PFSK-1 (cell line): ENCODE measurements around the gene CDK19.

ENCODE experiments used
- FOXP2 ChIP-seq: optimal IDR thresholded peaks from 2 replicates; pipeline ENCODE3; 2011; ENCODE audit warnings: borderline replicate concordance, control low read depth, inconsistent platforms; ENCODE audit not compliant: insufficient read depth; ENCODE audit errors: extremely low read length, extremely low read depth
- POLR2AphosphoS5 ChIP-seq: IDR thresholded peaks from 2 replicates; pipeline ENCODE4 v1.6.1; 2012; ENCODE audit warnings: low read depth, mild to moderate bottlenecking, control low read depth, low read length, moderate library complexity
- SIN3A ChIP-seq: IDR thresholded peaks from 2 replicates; pipeline ENCODE4 v1.6.1; 2012; ENCODE audit warnings: mild to moderate bottlenecking, low read length, moderate library complexity, borderline replicate concordance; ENCODE audit not compliant: insufficient read depth
- TAF1 ChIP-seq: IDR thresholded peaks from 2 replicates; pipeline ENCODE4 v1.6.1; 2012; ENCODE audit warnings: low read length, control low read depth, borderline replicate concordance; ENCODE audit not compliant: insufficient read depth
- TF ChIP-seq, protein P1 (sequence below), 2 experiments: IDR thresholded peaks; 2 replicates each; pipeline versions ENCODE4 v1.6.1 to v1.8.0; 2011 to 2012; ENCODE audit warnings: low read depth in 2 of 2, low read length in 2 of 2, control low read depth in 1 of 2, inconsistent platforms in 1 of 2, mild to moderate bottlenecking in 1 of 2, moderate library complexity in 1 of 2; ENCODE audit not compliant: insufficient read depth in 1 of 2

DNA sequence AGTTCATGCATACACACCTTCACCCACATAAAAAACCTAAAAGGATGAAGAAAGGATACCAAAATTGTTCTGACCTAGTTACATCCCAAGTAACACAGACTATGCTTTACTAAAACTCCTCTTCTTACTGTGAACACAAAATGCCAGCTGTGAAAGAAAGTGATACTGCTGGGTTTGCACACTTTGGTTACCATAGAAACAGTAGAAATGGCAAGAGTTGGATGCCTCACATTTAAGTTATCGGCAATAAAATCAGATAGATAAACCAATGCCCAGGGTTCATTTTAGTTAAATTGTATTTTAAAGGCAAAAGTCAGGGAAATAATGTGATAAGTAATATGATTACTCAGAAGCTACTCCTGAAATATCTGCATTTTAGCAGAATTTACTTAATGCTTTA is 161.9 kb downstream of the CDK19 start:
- TF ChIP-seq, protein P1, sequence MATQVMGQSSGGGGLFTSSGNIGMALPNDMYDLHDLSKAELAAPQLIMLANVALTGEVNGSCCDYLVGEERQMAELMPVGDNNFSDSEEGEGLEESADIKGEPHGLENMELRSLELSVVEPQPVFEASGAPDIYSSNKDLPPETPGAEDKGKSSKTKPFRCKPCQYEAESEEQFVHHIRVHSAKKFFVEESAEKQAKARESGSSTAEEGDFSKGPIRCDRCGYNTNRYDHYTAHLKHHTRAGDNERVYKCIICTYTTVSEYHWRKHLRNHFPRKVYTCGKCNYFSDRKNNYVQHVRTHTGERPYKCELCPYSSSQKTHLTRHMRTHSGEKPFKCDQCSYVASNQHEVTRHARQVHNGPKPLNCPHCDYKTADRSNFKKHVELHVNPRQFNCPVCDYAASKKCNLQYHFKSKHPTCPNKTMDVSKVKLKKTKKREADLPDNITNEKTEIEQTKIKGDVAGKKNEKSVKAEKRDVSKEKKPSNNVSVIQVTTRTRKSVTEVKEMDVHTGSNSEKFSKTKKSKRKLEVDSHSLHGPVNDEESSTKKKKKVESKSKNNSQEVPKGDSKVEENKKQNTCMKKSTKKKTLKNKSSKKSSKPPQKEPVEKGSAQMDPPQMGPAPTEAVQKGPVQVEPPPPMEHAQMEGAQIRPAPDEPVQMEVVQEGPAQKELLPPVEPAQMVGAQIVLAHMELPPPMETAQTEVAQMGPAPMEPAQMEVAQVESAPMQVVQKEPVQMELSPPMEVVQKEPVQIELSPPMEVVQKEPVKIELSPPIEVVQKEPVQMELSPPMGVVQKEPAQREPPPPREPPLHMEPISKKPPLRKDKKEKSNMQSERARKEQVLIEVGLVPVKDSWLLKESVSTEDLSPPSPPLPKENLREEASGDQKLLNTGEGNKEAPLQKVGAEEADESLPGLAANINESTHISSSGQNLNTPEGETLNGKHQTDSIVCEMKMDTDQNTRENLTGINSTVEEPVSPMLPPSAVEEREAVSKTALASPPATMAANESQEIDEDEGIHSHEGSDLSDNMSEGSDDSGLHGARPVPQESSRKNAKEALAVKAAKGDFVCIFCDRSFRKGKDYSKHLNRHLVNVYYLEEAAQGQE (IDR thresholded peaks at IDR 0.05; ENCODE audit: insufficient read depth in 1 of 2, low read depth in 2 of 2, low read length in 2 of 2), result no peak
- no peak for TF ChIP-seq POLR2AphosphoS5
- no peak for TF ChIP-seq TAF1
- no peak for TF ChIP-seq SIN3A
- no peak for TF ChIP-seq FOXP2
